C4-2B (cell line): ENCODE results near the gene GALNT17.

ENCODE experiments used
- H3K27ac ChIP-seq: fragments of 450-650 bp; 2 replicates; pipeline ENCODE4 v1.5.1; 2017
- ZFX ChIP-seq: fragments of 450-650 bp; IDR thresholded peaks from 2 replicates; pipeline ENCODE4 v1.6.1; 2017
- TF ChIP-seq, protein P1 (sequence below): fragments of 450-650 bp; conservative IDR thresholded peaks from 2 replicates; pipeline ENCODE4 v1.5.1; 2017; ENCODE audit warnings: mild to moderate bottlenecking

Gene GALNT17

DNA sequence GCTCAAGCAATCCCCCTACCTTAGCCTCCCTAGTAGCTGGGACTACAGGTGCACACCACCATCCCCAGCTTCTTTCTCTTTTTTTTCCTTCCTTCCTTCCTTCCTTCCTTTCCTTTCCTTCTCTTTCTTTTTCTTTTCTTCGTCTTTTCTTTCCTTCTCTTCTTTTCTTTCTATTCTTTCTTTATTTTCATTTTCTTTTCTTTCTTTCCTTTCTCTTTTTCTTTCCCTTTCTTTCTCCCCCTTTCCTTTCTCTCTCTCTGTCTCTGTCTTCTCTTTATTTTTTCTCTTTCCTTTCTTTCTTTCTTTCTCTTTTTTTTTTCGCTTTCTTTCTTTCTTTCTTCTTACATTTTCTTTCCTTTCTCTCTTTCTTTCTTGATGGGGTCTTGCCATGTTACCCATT is 621.3 kb downstream of the GALNT17 start:
- no peak overlapping the region for H3K27ac ChIP-seq
- no peak for TF ChIP-seq ZFX
- TF ChIP-seq, protein P1, sequence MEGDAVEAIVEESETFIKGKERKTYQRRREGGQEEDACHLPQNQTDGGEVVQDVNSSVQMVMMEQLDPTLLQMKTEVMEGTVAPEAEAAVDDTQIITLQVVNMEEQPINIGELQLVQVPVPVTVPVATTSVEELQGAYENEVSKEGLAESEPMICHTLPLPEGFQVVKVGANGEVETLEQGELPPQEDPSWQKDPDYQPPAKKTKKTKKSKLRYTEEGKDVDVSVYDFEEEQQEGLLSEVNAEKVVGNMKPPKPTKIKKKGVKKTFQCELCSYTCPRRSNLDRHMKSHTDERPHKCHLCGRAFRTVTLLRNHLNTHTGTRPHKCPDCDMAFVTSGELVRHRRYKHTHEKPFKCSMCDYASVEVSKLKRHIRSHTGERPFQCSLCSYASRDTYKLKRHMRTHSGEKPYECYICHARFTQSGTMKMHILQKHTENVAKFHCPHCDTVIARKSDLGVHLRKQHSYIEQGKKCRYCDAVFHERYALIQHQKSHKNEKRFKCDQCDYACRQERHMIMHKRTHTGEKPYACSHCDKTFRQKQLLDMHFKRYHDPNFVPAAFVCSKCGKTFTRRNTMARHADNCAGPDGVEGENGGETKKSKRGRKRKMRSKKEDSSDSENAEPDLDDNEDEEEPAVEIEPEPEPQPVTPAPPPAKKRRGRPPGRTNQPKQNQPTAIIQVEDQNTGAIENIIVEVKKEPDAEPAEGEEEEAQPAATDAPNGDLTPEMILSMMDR: no peak

DNA sequence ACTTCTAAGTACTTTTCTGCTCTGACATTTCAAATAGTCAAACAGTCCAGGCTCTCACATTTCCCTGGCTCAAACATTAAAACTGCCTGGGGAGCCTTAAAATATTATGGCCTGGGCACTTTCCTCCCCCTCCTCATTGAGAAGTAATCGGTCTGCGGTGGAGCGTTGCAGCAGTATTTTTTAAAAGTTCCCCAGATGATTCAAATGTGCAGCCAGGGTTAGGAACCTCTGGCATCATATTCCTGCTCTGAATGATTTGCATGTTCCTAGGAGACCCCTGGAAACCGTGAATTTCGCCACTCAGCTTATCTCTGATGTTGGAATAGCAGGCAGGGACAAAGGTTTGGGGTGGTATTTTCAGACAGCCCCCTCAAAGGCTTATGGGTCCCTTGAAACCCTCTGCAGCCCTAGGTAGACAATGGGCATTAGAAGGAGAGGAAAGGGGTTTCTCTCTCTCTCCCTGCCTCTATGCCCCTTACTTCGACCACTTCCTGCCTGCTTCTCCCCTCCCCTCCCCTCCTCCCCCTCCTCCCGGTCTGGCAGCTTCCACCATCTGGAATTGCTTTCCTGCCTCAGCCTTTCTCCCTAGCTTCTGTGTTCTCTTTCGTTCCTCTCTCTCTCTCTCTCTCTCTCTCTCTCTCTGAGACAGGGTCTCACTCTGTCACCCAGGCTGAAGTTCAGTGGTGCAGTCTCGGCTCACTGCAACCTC is 622.2 kb downstream of the GALNT17 start:
- no peak overlapping the region for H3K27ac ChIP-seq
- no peak for TF ChIP-seq ZFX
- TF ChIP-seq, protein P1: no peak

DNA sequence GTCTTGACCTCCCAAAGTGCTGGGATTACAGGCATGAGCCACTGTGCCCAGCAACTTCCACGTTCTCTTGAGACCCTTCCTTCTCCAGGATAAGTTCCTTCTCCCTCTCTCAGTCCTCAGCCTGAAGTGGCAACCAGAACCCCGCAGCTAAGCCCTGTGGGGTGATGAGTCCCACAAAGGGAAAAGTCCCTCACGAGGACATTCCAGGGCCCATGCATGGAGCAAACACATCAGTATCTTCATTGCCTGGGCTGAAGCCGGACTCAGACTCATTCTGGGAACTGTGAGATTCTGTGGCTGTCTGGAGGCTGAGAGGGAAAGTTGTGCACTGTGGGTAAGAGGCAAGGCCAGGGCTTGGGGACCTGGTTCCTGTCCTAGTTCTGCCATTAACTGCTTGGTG is 622.9 kb downstream of the GALNT17 start:
- TF ChIP-seq, protein P1: no peak
- TF ChIP-seq ZFX: no peak
- H3K27ac ChIP-seq: no peak overlapping the region

DNA sequence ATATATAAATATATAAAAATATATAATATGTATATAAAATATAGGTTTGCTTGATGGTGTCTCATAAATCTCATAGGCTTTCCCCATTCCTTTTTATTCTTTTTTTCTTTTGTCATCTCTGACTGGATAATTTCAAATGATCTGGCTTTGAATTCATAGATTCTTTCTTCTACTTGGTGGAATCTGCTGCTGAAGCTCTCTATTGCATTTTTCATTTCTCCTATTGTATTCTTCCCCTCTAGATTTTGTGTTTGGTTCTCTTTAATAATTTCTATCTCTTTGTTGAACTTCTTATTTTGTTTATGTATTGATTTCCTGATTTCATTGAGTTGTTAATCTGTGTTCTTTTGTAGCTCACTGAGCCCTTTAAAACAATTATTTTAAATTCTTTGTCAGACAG is 629.4 kb downstream of the GALNT17 start:
- no peak overlapping the region for H3K27ac ChIP-seq

More for the DNA sequence above, 629.4 kb downstream of the GALNT17 start:
- TF ChIP-seq, protein P1: no peak
- no peak for TF ChIP-seq ZFX
